HG02884 (cell line): ENCODE measurements around the gene PRKD2.

Experiments
- ATAC-seq: cut with Tn5 transposase; IDR thresholded peaks from one replicate; pipeline ENCODE4 v1.9.1; 2021; ENCODE audit warnings: mild to moderate bottlenecking, moderate library complexity; ENCODE audit not compliant: unreplicated experiment

The PRKD2 gene

DNA sequence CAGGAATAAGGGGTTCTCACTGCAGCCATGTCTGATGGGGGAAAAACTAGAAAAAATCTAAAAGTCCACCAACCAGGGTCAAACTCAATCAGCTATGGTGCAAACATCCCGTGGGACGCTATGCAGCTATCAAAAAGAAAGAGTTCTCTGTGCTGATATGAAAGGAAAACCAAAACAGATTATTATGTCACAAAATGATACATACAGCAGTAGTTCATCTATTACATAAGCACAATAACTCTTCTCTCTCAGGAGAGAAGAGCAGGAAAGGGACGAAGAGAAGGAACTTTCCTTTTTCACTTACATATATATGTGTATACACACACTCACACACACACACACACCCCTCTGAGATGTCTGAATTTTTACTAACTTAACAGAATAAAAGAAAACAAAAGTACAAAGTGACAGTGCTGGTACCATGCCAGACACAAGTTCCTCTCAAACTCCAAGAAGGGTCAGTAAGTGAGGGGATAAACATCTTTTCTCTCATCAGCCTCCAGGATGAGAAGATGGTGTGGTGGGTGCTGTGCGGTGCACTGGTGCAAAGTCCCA is 26.1 kb upstream of the PRKD2 start:
- no peak for ATAC-seq

DNA sequence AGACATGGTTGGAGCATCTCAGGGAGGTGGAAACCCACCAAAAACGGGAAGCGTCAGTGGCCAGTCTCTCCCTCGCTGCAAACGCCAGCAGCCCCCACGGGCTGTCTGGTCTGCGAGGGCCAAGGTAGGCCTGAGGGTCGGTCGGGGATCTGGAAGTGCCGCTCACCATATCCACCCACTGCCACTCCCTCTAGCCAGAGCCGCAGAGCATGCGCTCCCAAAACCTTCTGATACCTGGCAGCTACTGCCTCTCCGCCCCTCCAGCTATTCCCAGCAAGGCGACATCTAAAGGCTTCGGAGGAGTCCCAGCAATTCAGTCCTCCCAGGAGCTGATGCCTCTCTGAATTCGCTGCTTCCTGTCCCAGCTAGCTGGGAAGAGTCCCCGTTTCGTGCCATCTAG is 24.5 kb upstream of the PRKD2 start:
- ATAC-seq, result no peak

DNA sequence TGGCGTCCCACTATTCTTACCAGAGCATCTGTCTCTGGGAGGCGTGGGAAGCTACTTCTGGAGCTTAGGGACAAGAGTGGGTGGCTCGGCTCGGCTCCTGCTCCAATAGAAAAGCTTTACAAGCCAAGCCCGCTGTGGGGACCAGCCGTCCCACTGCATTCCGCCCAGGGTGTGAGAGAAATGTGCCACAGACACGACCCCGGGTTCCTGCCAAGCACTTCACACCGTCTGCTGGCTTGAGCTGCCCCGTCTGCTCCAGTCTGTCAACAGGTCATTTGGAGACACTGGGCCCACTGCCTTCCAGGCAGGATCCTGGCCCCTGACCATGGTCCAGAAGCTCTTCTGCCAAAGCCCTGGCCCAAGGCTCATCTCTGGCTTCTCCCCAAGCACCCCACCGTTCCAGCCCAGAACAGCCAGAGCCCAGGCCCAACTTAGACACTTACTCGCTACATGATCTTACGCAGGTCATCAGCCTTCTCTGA is 22.4 kb upstream of the PRKD2 start:
- ATAC-seq, result no peak

DNA sequence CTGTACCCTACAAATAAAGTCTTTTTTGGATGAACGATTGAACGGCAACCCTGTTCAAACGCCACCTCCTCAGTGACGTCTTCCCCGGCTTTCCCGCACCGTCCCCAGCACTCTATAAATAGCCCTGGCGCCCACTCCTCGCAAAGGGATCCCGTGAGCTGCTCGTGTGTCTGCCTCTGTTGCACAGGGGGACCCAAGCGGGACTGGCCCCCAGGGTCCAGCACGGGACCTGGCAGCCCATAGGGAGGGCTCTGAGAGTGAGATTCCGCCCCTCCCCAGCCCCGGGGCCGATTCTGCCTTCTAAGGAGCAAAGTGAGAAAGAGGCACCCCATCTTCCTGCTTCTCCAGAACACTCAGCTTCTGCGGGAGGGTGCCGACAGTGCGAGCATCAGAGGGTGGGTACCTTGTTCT is 20.9 kb upstream of the PRKD2 start:
- no peak for ATAC-seq

DNA sequence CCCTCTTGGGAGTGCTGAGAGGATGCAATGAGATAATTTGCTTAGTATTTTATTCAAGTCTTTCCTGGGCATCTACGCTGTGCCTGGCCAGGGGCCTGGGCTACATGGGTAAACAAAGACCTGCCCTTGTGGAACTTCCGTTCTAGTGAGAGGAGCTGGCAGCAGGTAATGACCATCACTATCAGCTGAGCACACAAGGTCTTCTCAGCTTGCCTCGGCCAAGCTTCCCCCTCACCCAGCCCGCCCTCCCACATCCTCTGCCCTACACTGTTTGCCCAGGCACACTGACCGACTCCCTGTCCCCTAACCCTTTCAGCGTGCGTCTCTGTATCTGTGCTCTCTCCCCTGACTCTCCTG is 20.4 kb upstream of the PRKD2 start:
- no peak for ATAC-seq

DNA sequence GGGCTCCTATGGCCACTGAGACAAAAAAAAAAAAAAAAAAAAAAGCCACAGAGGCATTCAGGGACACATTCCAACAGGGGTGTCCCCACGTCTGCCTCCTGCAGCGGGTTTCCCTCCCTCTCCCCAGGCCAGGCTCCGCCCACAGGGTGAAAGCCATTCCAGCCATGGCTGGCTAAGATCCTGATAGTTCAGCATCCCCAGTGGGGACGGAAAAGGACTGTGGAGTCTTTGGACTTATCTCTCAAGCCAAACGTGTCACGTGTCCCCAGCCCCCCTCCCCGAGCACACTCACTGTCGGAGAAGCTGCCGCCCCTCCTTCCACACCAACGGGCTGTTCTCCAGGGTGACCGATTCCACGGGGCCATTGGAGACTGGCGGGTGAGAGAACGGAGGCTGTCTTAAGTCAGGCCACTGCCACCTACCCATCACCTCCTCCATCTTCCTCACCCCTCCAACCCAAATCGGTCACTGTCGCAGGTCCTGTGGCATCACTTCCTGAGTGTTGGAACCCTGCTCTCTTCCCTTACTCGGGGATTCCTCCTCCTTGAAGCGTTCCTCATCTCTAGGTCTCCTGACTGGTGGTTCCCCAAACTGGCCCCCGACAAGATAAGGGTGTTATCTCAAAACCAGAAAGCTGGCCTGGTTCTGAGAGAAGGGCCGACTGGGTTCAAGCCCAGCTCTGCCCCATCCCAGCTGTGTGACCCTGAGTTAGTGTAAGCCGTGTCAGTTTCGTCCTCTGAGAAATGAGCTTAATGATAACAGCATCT is 19.8 kb upstream of the PRKD2 start:
- ATAC-seq, result no peak

DNA sequence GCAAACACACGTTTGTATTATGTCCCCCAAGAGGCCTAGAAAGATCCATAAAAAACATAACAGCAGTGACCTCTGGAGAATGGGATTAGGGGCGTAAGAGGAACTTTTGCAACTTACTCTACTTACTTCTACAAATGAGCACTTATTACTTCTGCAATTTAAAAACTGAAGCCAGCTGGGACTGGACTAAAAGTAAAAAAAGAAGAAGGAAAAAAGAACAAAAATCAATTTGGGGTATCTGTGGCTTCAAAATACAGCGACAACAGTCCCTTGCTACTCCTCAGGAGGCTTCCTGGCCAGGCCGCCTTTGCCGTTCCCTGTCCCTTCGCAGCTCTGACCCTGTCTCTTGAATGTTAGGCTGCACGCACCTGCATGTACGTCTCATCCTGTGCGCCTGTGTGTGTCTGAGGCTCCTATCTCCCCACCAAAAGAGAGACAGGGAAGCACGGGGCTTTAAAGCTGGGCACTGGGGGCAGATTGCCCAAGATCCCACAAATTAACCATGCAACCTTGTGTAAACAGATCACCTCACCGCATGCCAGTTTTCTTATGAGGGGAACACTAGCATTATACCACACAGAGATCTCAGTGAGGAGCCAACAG is 16.9 kb upstream of the PRKD2 start:
- no peak for ATAC-seq

DNA sequence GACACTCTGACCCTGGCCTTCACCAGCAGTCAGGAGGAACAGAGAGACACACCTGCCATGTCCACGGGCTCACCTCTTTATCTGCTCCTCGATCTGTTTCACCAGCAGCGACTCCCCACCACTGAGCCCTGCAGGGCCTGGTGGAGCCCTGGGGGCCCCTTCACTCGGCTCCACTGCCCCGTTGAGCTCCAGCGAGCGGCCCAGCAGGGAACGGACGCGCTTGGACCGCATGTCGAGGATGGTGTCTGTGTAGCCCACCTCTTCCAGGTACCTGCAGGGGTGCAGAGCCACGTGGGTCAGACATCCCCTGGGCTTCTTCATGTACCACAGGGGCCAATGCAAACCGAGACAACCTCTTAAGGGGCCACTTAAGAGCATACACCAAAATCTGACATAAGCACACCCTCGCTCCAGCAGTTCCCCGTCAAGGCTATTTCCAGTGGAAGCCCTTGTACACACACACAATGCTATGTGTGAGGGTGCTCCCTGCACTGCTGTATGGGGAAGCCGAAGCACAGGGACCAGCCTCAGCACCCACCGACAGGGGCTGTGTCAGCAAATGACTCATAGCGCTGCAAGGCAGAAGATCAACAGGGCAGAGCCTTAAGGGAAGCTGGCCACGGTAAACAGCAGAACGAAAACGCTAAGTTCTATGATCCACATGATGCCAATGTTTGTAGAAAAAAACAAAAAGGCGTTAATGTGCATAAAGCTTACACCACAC is 16.2 kb upstream of the PRKD2 start:
- ATAC-seq, result no peak

DNA sequence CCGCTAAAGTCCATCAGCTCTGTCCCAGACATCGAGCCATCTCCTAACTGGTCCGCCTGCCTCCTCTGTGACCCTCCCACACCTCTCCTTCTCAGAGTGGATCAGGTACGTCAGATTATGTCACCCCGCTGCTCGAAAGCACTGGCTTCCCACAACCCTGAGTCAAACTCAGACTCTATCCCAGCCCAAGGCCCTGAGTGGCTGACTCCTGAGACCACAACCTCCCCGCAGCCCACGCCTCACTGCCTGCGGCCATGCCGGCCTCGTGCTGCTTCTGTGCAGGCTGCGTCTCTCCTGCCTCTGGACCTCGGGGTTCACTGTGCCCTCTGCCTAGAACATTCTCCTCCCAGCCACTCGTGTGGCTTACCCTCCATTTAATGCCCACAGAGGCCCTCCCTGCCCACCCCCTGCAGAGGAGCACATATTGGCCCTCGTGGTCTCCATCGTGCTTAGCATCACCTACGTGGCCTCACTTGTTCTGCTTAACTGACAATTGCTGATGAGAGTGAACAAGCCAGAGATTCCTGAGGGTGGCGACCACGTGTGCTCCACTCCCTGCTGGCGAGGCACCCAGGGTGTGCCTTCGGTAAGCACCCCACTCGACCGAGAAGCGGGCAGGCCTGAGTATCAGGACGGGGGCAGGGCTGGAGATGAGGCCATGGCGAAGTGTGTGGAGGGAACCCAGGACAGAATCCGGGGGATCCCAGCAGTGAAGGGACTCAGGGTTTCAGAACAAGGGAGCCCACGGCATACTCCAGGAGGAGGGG is 15.4 kb upstream of the PRKD2 start:
- ATAC-seq, result no peak

DNA sequence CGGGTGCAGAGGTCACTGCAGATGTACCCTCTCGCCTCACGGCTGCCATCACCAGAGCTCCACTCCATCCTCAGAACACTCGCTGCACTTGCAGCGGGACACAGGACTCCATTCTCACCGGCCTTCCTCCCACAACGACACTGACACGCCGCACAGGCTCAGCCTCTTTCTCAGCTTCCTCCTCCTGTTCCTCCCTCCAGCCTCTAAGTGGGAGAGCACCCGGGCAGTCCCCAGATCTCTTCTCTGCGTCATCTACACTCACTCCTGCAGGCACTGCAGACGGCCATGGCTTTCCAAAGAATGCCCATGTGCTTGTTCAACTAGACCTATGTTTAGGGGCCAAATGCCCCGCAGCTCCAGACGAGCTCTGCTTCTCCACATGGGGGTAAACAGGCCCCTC is 14.7 kb upstream of the PRKD2 start:
- ATAC-seq, result no peak

DNA sequence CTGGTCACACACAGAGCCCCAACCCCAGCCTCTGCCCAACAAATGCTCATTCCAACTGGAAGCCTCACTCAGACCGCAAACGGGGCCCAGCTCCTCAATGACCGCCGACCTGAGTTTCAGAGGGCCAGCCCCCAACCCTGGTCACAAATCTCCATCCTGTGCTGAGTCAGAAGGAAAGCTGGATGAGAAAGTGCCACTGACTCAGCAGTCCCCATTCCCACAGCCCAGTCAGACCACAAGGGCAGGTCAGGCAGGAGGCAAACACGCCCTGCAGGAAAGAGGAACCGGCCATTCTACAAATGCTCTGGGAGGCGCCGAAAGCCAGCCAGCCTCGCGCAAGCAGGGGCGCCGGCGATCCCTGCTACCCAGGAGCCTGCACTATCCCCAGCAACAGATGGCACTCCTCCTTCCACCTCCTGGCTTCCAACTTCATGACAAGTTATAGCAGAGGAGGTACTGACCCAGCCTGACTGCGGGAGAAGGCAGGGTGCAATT is 14.1 kb upstream of the PRKD2 start:
- no peak for ATAC-seq

DNA sequence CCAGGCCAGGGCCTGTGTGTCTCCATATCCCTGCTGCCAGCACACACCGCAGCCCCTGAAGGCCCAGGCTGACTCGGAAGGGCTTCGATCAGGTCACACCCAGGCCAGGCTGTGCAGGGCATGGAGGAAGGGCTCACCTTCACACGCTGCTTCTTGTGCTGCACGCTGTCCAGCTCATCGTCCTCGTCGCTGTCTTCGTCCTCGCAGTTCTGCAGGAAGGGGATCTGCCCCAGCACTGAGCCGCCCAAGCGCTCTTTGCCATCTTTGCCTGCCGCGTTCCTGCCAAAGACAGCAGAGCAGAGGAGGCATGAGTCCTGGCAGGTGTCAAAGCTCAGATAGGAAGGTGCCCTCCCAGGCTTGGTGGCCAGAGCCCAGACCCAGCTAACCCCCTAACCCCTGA is 13.7 kb upstream of the PRKD2 start:
- no peak for ATAC-seq

DNA sequence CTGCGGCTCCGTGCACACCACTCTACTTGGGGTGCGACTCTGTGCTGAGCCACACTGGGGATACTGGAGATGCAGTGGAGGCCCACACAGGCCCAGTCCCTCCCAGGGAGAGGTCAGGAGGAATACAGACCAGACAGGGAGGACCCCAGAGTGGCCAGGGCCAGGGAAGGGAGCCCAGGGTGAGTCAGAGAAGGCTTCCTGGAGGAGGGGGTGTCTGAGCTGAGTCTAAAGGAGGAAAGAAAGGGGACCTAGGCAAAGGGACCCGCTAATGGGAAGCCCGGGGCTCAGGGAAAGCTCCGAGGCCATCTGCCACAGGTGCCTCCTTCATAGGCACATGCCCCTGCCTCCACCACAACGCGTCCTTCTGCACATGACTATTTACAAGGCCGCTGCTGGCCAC is 13.3 kb upstream of the PRKD2 start:
- ATAC-seq, result no peak

DNA sequence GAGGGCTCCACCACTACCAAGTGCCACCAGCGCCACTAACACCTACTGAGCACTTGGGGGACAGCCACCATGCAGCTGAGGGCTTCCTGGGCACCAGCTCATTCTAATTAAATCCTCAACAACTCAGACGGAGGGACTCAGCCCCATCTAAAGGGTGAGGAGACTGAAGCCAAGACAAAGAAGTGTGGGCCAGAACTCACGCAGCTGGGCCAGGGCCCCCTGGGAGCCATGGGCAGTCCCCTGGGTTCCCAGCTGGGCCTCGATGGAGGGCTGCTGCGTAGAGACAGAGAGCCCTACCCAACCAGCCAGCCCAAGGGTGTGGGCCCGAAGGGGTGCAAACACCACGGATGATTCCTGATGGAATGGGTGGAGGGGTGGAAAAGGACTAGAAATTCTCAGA is 12.8 kb upstream of the PRKD2 start:
- no peak for ATAC-seq

DNA sequence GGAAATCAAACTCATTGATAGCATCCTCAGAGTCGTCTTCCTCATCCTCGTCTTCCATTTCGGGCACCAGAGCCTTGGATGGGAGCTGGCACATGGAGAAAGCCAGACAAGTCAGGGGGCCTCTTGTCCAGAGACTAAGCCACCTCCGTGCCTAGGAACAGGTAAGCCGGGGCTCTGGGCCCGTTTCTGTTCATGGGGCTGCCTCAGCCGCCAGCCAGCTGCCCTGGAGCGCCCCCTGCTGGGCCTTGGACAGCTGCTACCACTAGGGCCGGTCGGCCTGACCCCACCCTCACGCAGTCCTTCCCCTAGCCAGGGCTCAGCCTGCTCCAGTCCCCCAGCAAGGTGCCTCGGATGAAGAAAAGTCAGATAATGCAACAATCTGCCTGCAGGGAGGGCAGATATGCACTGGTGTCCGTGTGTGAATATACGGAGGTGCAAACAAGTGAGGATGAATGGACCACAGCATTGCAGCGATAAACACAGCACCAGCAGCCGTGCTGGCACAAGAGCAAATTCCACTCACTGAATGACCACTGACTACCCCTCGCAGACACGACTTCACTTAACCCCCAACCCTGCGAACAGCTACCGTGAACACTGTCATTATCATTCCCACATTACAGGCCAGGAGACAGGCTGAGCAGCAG is 11.9 kb upstream of the PRKD2 start:
- ATAC-seq, result no peak

DNA sequence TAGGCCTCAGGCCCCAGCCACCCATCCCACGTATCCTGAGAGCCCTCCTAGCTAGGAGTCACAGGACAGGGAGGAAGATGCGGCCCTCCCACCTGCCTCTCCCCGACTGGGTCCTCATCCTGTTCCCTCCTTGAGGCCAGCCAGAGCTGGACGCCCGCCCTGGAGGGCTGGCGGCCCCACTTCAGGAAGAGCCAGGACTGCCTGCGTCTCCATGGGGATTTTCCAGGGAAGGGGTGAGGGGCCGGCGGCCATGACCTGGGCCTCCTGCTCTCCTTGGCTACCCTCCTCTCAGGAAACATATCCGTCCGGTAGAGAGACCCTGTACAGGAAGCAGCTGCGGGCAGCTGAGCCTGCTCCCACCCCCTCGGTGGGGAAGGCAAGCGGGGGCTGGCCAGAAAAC is 11.3 kb upstream of the PRKD2 start:
- no peak for ATAC-seq

DNA sequence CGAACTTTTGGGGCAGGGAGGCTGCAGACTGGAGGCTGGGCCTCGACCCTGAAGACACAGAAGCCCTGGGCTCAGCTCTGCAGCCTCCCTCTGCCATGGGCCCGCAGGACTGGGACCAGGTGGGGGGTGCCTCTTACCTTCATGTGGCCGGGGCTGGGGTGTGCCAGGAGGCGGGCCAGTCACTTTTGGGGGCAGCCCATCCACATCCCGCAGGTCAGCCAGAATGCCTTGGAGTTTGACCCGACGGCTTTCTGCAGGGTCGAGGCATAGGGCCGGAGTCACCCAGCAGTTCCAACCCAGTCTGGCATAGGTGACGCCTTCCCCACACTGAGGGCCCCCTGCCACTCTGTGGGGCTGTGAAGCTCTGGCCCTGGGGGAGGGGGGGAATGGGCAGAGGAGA is 10.8 kb upstream of the PRKD2 start:
- no peak for ATAC-seq

DNA sequence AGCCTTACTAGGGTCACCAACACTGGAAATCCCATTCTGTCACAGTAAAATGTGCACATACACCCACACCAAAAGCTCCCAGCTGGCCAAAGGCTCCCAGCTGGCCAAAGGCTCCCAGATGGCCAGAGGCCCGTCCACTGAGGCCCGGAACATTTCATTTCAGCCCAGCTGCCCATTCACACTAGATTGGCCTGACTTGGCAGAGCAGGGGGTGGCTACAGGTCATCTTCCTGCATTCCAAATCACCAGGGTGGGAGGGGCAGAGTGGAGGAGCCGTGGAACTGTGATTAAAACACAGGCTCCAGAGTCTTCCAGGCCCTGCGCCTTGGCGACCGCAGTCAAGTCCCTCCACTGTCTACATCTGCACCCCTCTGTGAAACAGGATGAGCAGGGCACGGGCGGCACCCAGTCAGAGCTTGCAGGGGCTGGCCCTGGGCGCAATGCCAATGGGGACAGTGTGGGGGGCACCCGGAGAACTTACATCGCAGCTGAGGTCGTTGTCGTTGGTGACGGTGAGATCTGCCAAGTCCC is 10.1 kb upstream of the PRKD2 start:
- ATAC-seq, result no peak

DNA sequence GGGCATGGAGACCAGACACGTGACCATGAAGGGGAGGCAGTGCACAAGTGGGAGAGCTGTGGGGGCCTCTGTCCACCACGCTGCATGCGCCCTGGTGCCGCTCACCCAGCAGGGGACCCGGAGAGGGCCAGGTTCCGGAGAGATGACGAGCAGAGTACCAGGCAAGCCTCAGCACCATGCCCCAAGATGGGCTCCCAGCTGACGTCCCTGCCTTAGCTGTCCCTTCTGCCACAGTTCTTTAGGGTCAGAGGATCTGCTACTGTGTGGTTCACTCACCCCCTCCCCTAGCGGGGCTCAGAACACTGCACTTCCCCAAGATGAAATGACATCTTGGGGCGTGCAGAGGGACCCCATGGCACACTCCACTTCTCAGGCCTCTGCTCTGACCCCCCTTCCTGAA is 9.6 kb upstream of the PRKD2 start:
- no peak for ATAC-seq

DNA sequence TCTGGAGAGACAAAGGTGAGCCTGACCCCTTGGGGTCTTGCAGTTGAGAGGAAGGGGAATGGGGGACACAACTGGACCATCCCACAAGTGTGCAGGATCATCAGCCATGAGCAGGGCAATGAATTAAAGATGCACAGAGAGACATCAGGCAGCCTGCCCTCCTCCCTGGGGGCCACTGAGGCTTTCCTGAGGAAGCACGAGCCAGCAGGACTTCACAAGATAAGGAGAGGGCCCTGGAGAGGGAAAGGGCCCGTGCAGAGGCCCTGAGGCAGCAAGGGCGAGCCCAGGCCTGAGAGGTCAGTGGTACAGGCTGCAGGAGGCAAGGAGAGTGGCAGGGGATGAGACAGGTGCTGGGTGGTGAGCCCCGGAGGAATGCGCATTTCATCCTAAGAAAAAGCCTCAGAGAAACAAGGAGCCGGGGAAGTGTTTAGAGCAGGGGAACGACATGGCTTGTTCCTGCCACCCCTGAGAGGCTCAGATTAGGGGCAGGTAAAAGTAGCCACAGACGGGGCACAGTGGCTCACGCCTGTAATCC is 9.0 kb upstream of the PRKD2 start:
- no peak for ATAC-seq
